Stomach (tissue), 4 donors: ENCODE results near the gene RPE.

Source experiments
- CTCF ChIP-seq, 7 experiments: fragments of 450-650 bp in 4 of 7; fragments of 200-600 bp in 3 of 7; sonication (generic) in 3 of 7; IDR thresholded peaks; one replicate each; pipeline ENCODE4 v1.5.1; 2016 to 2019; ENCODE audit warnings: antibody characterized with exemption in 7 of 7, control low read depth in 2 of 7, mild to moderate bottlenecking in 1 of 7
- EP300 ChIP-seq: sonication (generic); formaldehyde crosslinking; IDR thresholded peaks from one replicate; pipeline ENCODE4 v1.6.1; 2017; ENCODE audit warnings: antibody characterized with exemption
- POLR2A ChIP-seq, 4 donors: fragments of 450-650 bp; IDR thresholded peaks; one replicate each; pipeline ENCODE4 v1.6.1; 2016; ENCODE audit warnings: antibody characterized with exemption in 4 of 4, control low read depth in 2 of 4, mild to moderate bottlenecking in 1 of 4, moderate library complexity in 1 of 4
- POLR2AphosphoS5 ChIP-seq, 3 donors: sonication (generic); formaldehyde crosslinking; IDR thresholded peaks; one replicate each; pipeline ENCODE4 v1.6.1; 2016; ENCODE audit warnings: antibody characterized with exemption in 3 of 3

DNA sequence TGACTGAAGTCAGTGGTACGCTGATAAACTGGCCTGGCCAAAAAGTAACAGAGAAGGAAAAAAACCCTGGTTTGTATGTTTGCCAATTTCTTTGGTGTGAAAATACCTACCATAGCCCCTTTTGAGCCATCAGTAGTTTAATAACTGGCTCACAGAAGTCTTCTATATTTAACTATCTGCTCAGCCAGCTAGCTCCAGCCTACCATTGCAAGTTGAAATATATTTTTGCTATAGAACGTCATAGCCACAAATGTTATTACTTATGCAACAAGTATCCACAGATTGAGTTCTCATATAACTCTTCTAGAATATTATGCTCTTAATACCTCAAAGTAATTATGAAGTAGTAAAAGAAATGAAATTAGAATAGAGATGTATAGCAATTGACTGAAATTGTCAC lies 25.2 kb downstream of the RPE start:
- no peak for TF ChIP-seq CTCF (IDR thresholded peaks at IDR 0.05)
- TF ChIP-seq POLR2AphosphoS5 (IDR thresholded peaks at IDR 0.05): no peak
- no peak for TF ChIP-seq POLR2A (IDR thresholded peaks at IDR 0.05)
- TF ChIP-seq EP300: no peak
